HEK293 (cell line): Measurements from ENCODE around the gene MED15.
"Not testable (repeated sequence)": the region's sequence is repeated elsewhere in the genome, so short reads cannot be mapped to it uniquely, and the experiment has no call there.

ENCODE experiments used
- CTCF ChIA-PET: fragments of 350-600 bp; formaldehyde crosslinking; extraction: SDS; loops from one replicate; lab custom pipeline; 2021; ENCODE audit warnings: antibody characterized with exemption; lab: Yijun Ruan, JAX
- POLR2A ChIA-PET: fragments of 300-600 bp; formaldehyde crosslinking; extraction: SDS; loops from one replicate; lab custom pipeline; 2020; ENCODE audit warnings: antibody characterized with exemption, inconsistent platforms; lab: Yijun Ruan, JAX
- H3K27ac ChIP-seq: fragments of 200-500 bp; sonication (Bioruptor generic); 2 replicates; pipeline ENCODE4 v1.5.1; 2014; ENCODE audit warnings: low read depth, low read length, control low read depth, inconsistent platforms; ENCODE audit errors: extremely low read depth
- H3K36me3 ChIP-seq, 2 experiments: fragments of 200-500 bp in 1 of 2; sonication (Bioruptor generic) in 1 of 2; 1 replicate in 1 of 2; 2 replicates in 1 of 2; pipeline ENCODE4 v1.5.1; 2014 to 2017; ENCODE audit warnings: inconsistent platforms in 2 of 2, low read length in 2 of 2; ENCODE audit not compliant: control insufficient read depth in 2 of 2, insufficient read depth in 1 of 2
- H3K4me1 ChIP-seq: fragments of 200-500 bp; sonication (Bioruptor generic); 2 replicates; pipeline ENCODE4 v1.5.1; 2014; ENCODE audit warnings: mild to moderate bottlenecking, low read length, inconsistent platforms; ENCODE audit not compliant: control insufficient read depth, insufficient read depth
- H3K4me3 ChIP-seq: 2 replicates; pipeline ENCODE4 v1.5.1; 2011; ENCODE audit warnings: low read depth, mild to moderate bottlenecking, control low read depth, low read length, moderate library complexity
- H3K9me3 ChIP-seq: fragments of 200-500 bp; sonication (Bioruptor generic); 2 replicates; pipeline ENCODE4 v1.5.1; 2014; ENCODE audit warnings: low read depth, low read length, inconsistent platforms; ENCODE audit not compliant: control insufficient read depth, insufficient read depth
- BCL11A ChIP-seq: fragments of 450-650 bp; formaldehyde crosslinking; IDR thresholded peaks from 2 replicates; pipeline ENCODE4 v1.5.1; 2016; ENCODE audit warnings: low read depth, missing biosample characterization, missing genetic modification characterization
- HOXC10 ChIP-seq: sonication (generic); formaldehyde crosslinking; IDR thresholded peaks from 2 replicates; pipeline ENCODE4 v1.8.1; 2023; ENCODE audit warnings: mild to moderate bottlenecking, missing genetic modification reagents
- PRDM1 ChIP-seq: fragments of 450-650 bp; formaldehyde crosslinking; IDR thresholded peaks from 2 replicates; pipeline ENCODE4; 2016; ENCODE audit warnings: missing biosample characterization, missing genetic modification characterization
- TCF7L2 ChIP-seq: IDR thresholded peaks from 2 replicates; pipeline ENCODE4 v1.6.1; 2011; ENCODE audit warnings: low read depth, mild to moderate bottlenecking, inconsistent platforms, low read length, moderate library complexity, borderline replicate concordance
- ZBTB17 ChIP-seq: fragments of 450-650 bp; formaldehyde crosslinking; IDR thresholded peaks from 2 replicates; pipeline ENCODE4 v1.5.1; 2016; ENCODE audit warnings: missing biosample characterization, missing genetic modification characterization
- ZBTB21 ChIP-seq: fragments of 450-650 bp; formaldehyde crosslinking; IDR thresholded peaks from 2 replicates; pipeline ENCODE4 v1.5.1; 2017; ENCODE audit warnings: missing biosample characterization, missing genetic modification characterization
- ZEB2 ChIP-seq: fragments of 450-650 bp; formaldehyde crosslinking; IDR thresholded peaks from 2 replicates; pipeline ENCODE4 v1.5.1; 2016; ENCODE audit warnings: missing biosample characterization, missing genetic modification characterization
- ZFHX2 ChIP-seq: fragments of 450-650 bp; formaldehyde crosslinking; conservative IDR thresholded peaks from 2 replicates; pipeline ENCODE4 v1.5.1; 2016; ENCODE audit warnings: missing biosample characterization, missing genetic modification characterization
- ZNF132 ChIP-seq: fragments of 450-650 bp; formaldehyde crosslinking; IDR thresholded peaks from 2 replicates; pipeline ENCODE4 v1.5.1; 2017; ENCODE audit warnings: missing biosample characterization, missing genetic modification characterization, borderline replicate concordance
- ZNF175 ChIP-seq: fragments of 450-650 bp; formaldehyde crosslinking; IDR thresholded peaks from 2 replicates; pipeline ENCODE4 v1.5.1; 2016; ENCODE audit warnings: missing biosample characterization, missing genetic modification characterization
- ZNF239 ChIP-seq: fragments of 450-650 bp; formaldehyde crosslinking; IDR thresholded peaks from 2 replicates; pipeline ENCODE4 v1.5.1; 2016; ENCODE audit warnings: missing biosample characterization, missing genetic modification characterization
- ZNF335 ChIP-seq: fragments of 450-650 bp; formaldehyde crosslinking; conservative IDR thresholded peaks from 2 replicates; pipeline ENCODE4 v1.5.1; 2016; ENCODE audit warnings: missing biosample characterization, missing genetic modification characterization
- ZNF366 ChIP-seq: fragments of 450-650 bp; formaldehyde crosslinking; conservative IDR thresholded peaks from 2 replicates; pipeline ENCODE4 v1.5.1; 2016; ENCODE audit warnings: missing biosample characterization, missing genetic modification characterization
- ZNF530 ChIP-seq: fragments of 450-650 bp; formaldehyde crosslinking; IDR thresholded peaks from 2 replicates; pipeline ENCODE4 v1.5.1; 2016; ENCODE audit warnings: low read depth, missing biosample characterization, missing genetic modification characterization
- ZNF548 ChIP-seq: fragments of 450-650 bp; formaldehyde crosslinking; IDR thresholded peaks from 2 replicates; pipeline ENCODE4 v1.5.1; 2016; ENCODE audit warnings: missing biosample characterization, missing genetic modification characterization
- ZNF549 ChIP-seq: fragments of 450-650 bp; IDR thresholded peaks from 2 replicates; pipeline ENCODE4 v1.5.1; 2018; ENCODE audit warnings: missing biosample characterization, missing genetic modification characterization, mild to moderate bottlenecking, inconsistent platforms, moderate library complexity
- ZNF747 ChIP-seq: fragments of 450-650 bp; formaldehyde crosslinking; IDR thresholded peaks from 2 replicates; pipeline ENCODE4 v1.5.1; 2016; ENCODE audit warnings: missing biosample characterization, missing genetic modification characterization
- TF ChIP-seq, protein P1 (sequence below): fragments of 450-650 bp; formaldehyde crosslinking; IDR thresholded peaks from 2 replicates; pipeline ENCODE4 v1.5.1; 2016; ENCODE audit warnings: missing biosample characterization, missing genetic modification characterization
- TF ChIP-seq, protein P2 (sequence below): fragments of 450-650 bp; formaldehyde crosslinking; IDR thresholded peaks from 2 replicates; pipeline ENCODE4 v1.5.1; 2017; ENCODE audit warnings: missing biosample characterization, mild to moderate bottlenecking, missing genetic modification characterization, moderate library complexity
- TF ChIP-seq, protein P3 (sequence below): fragments of 450-650 bp; formaldehyde crosslinking; IDR thresholded peaks from 2 replicates; pipeline ENCODE4 v1.5.1; 2016; ENCODE audit warnings: missing biosample characterization, missing genetic modification characterization
- TF ChIP-seq, protein P4 (sequence below): fragments of 450-650 bp; formaldehyde crosslinking; IDR thresholded peaks from 2 replicates; pipeline ENCODE4 v1.5.1; 2016; ENCODE audit warnings: missing biosample characterization, missing genetic modification characterization

MED15 gene

DNA sequence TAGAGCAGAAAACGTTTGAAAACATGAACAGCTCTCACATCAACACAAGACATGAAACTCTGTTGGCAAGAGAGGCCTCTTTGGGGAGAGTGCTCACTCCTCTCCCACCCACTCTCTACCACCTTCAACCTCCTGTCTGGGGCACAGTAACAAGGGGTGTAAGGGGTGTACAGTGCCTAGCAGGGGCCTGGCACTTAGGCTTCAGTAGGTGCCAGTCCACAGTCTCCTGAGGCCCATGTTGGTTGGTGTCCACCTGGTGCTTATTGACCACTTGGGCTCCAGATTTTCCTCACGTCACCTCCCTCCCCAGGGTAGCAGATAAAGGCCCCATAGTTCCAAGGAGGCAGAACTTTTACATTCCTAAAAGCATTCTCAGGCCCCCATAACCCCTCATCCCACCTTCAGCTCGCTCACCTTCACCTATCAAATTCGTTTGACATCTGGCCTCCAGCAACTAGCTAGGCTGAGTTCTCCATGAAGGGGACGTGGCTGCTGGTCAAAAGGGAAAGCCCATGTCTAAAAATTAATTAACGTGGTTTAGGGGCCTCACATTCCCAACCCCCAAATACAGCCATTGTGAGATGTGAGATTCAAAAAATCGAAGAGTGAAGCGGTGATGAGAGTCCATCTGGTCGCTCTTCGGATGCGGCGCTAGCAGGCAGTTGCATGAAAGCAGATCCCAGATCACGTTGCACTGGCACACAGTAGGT, 712 bp upstream of the MED15 start:
- TF ChIP-seq ZNF548 (tag by site-specific recombination), result no peak
- TF ChIP-seq ZNF239 (tag by site-specific recombination), result no peak
- TF ChIP-seq BCL11A (tag by site-specific recombination), result no peak
- TF ChIP-seq ZNF747 (tag by site-specific recombination), result no peak
- TF ChIP-seq TCF7L2, result no peak
- no peak for TF ChIP-seq ZNF335 (tag by site-specific recombination)
- no peak for TF ChIP-seq ZNF132 (tag by site-specific recombination)
- peak overlapping the region; percentile 95 for H3K4me3 ChIP-seq
- peaks cover 0 to 6% of the 10 kb centered on the region in 2 experiments; a peak in 1 of 3 replicates for H3K36me3 ChIP-seq
- H3K4me1 ChIP-seq, result peaks cover 9% of the 10 kb centered on the region
- no peak overlapping the region for H3K27ac ChIP-seq
- ChIA-PET CTCF (interaction anchor here (1.5 to 4.4 kb wide), 3 partner anchors 25 to 189 kb away, joined by 4 to 23 read pairs (median 6); no protein-coding TSS in a partner anchor), POLR2A (interaction anchor here (0.6 to 3.2 kb wide), 6 partner anchors 8 to 1376 kb away, joined by 4 to 35 read pairs (median 7); no protein-coding TSS in a partner anchor)
- H3K9me3 ChIP-seq, result no peaks in the 10 kb centered on the region

- CTCF ChIA-PET, result interaction anchor here (0.6 to 4.4 kb wide), 6 partner anchors 12 to 390 kb away, joined by 3 to 23 read pairs (median 5); partner anchors contain the start of gene KLHL22
- H3K9me3 ChIP-seq, H3K36me3 ChIP-seq, H3K4me1 ChIP-seq: not testable (repeated sequence)
- Histone ChIP-seq H3K4me3 (peak overlapping the region; percentile 95), H3K27ac (peak overlapping the region; percentile 44)
- POLR2A ChIA-PET, result interaction anchor here (0.8 to 3.2 kb wide), 10 partner anchors 9 to 61 kb away, joined by 3 to 35 read pairs (median 6); partner anchors contain the start of gene KLHL22
- TF ChIP-seq, protein P1, sequence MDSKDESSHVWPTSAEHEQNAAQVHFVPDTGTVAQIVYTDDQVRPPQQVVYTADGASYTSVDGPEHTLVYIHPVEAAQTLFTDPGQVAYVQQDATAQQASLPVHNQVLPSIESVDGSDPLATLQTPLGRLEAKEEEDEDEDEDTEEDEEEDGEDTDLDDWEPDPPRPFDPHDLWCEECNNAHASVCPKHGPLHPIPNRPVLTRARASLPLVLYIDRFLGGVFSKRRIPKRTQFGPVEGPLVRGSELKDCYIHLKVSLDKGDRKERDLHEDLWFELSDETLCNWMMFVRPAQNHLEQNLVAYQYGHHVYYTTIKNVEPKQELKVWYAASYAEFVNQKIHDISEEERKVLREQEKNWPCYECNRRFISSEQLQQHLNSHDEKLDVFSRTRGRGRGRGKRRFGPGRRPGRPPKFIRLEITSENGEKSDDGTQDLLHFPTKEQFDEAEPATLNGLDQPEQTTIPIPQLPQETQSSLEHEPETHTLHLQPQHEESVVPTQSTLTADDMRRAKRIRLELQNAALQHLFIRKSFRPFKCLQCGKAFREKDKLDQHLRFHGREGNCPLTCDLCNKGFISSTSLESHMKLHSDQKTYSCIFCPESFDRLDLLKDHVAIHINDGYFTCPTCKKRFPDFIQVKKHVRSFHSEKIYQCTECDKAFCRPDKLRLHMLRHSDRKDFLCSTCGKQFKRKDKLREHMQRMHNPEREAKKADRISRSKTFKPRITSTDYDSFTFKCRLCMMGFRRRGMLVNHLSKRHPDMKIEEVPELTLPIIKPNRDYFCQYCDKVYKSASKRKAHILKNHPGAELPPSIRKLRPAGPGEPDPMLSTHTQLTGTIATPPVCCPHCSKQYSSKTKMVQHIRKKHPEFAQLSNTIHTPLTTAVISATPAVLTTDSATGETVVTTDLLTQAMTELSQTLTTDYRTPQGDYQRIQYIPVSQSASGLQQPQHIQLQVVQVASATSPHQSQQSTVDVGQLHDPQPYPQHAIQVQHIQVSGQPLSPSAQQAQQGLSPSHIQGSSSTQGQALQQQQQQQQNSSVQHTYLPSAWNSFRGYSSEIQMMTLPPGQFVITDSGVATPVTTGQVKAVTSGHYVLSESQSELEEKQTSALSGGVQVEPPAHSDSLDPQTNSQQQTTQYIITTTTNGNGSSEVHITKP (tag by site-specific recombination), result peak; percentile 99
- TF ChIP-seq ZFHX2 (tag by site-specific recombination) (peak; percentile 60; the same call in 1 of the 2 replicates), ZNF366 (tag by site-specific recombination) (peak; percentile 48; the same call in 1 of the 2 replicates), ZBTB17 (peak; percentile 1; the same call in 1 of the 2 replicates), PRDM1 (tag by site-specific recombination) (0 out of 2 replicates have a peak, but pooled peaks have one; percentile 3), ZEB2 (tag by site-specific recombination) (0 out of 2 replicates have a peak, but pooled peaks have one; percentile 7)
These were observed 801 bp downstream of the MED15 start for GRCh38 chr22:20508067-20508755.

GRCh38 chr22:20508815-20509271, 1.4 kb downstream of the MED15 start:
- ChIA-PET POLR2A (interaction anchor here (0.7 to 3.2 kb wide), 7 partner anchors 9 to 61 kb away, joined by 3 to 35 read pairs (median 7); no protein-coding TSS in a partner anchor), CTCF (interaction anchor here (0.7 to 4.4 kb wide), 9 partner anchors 11 to 390 kb away, joined by 3 to 23 read pairs (median 5); no protein-coding TSS in a partner anchor)
- Histone ChIP-seq H3K36me3 (peaks cover 0 to 11% of the 10 kb centered on the region in 2 experiments; a peak in 1 of 3 replicates), H3K9me3 (no peaks in the 10 kb centered on the region), H3K4me1 (peaks cover 9% of the 10 kb centered on the region), H3K27ac (peak overlapping the region; percentile 39)
- TF ChIP-seq BCL11A (tag by site-specific recombination) (no peak), ZNF366 (tag by site-specific recombination) (no peak), ZNF335 (tag by site-specific recombination) (no peak; the same call in 1 of the 2 replicates), HOXC10 (CRISPR knock-in tag) (no peak), ZNF549 (tag by site-specific recombination) (no peak), ZBTB21 (tag by site-specific recombination) (no peak), ZNF530 (tag by site-specific recombination) (no peak), ZNF175 (tag by site-specific recombination) (no peak)
- TF ChIP-seq, protein P2, sequence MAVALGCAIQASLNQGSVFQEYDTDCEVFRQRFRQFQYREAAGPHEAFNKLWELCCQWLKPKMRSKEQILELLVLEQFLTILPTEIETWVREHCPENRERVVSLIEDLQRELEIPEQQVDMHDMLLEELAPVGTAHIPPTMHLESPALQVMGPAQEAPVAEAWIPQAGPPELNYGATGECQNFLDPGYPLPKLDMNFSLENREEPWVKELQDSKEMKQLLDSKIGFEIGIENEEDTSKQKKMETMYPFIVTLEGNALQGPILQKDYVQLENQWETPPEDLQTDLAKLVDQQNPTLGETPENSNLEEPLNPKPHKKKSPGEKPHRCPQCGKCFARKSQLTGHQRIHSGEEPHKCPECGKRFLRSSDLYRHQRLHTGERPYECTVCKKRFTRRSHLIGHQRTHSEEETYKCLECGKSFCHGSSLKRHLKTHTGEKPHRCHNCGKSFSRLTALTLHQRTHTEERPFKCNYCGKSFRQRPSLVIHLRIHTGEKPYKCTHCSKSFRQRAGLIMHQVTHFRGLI (tag by site-specific recombination), result no peak
- TF ChIP-seq, protein P3, sequence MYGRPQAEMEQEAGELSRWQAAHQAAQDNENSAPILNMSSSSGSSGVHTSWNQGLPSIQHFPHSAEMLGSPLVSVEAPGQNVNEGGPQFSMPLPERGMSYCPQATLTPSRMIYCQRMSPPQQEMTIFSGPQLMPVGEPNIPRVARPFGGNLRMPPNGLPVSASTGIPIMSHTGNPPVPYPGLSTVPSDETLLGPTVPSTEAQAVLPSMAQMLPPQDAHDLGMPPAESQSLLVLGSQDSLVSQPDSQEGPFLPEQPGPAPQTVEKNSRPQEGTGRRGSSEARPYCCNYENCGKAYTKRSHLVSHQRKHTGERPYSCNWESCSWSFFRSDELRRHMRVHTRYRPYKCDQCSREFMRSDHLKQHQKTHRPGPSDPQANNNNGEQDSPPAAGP (tag by site-specific recombination), result no peak
- TF ChIP-seq, protein P4, sequence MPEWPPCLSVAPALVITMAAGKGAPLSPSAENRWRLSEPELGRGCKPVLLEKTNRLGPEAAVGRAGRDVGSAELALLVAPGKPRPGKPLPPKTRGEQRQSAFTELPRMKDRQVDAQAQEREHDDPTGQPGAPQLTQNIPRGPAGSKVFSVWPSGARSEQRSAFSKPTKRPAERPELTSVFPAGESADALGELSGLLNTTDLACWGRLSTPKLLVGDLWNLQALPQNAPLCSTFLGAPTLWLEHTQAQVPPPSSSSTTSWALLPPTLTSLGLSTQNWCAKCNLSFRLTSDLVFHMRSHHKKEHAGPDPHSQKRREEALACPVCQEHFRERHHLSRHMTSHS (tag by site-specific recombination), result no peak
- TF ChIP-seq, all 188 proteins: peak for 0
- H3K4me3 ChIP-seq, result peak overlapping the region; percentile 95
